Measurements from ENCODE around the gene COG7.
"Not testable (repeated sequence)": the region's sequence is repeated elsewhere in the genome, so short reads cannot be mapped to it uniquely, and the experiment has no call there.

Gene COG7

DNA sequence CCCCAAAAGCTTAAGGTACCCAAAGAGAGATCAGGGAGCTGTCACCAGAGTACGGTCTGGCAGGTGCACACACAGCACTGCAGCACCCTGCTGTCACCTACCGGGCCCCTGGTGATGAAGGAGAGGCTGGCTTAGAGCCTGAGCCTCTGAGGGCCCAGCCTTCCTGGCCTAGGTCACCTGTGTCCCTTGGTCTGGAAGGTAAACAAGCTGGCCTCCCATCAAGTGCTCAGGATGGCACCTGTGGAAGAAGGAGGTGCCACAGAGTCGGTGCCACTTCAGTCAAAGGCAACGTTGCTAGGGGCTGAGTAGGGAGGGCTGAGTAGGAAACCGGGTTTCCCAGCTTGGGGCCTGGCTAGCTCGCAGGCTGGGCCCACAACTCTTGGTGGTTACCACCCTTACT, 70.7 kb downstream of the COG7 start:
- no peak for DNase-seq

DNA sequence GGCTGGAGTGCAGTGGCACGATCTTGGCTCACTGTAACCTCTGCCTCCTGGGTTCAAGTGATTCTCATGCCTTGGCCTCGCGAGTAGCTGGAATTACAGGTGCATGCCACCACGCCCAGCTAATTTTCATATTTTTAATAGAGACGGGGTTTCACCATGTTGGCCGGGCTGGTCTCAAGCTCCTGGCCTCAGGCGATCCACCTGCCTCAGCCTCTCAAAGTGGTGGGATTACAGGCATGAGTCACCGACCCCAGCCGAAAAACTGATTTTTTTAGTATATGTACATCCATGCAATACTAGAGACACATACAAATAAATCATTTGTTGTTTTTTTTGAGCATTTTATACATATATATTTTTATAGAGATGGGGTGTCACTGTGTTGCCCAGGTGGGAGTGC, 71.3 kb downstream of the COG7 start:
- not testable (repeated sequence) for DNase-seq

DNA sequence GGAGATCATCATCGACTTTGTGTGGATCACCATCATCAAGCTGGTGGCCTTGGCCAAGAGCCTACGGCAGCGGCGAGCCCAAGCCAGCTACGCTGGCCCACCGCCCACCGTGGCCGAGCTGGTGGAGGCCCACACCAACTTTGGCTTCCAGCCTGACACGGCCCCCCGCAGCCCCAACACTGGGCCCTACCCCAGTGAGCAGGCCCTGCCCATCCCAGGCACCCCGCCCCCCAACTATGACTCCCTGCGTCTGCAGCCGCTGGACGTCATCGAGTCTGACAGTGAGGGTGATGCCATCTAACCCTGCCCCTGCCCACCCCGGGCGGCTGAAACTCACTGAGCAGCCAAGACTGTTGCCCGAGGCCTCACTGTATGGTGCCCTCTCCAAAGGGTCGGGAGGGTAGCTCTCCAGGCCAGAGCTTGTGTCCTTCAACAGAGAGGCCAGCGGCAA, 72.5 kb downstream of the COG7 start:
- DNase-seq = no peak

DNA sequence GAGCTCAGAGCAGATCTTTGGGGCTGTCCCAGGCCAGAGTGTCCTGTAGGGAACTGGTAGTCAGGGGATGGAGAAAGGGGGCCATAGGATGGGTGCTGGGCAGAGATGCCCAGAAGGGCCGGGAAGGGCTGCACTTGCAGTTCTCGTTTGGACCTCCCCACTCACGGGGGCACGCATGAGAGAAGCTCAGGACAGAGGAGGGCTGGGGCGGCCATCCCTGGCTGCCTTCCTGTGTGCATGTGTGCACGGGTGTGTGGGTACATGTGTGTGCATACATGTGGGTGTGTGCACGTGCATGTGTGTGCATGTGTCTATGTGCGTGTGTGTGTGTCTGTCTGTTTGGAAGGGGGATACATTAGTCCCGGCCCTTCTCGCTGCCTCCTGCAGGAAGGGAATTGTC, 73.3 kb downstream of the COG7 start:
- no peak for DNase-seq

- DNase-seq = no peak
Observed at GRCh38 chr16:23378921-23379320, 74.1 kb downstream of the COG7 start.

- DNase-seq = no peak
Observed at GRCh38 chr16:23378256-23378655, 74.7 kb downstream of the COG7 start.

- DNase-seq = no peak
Observed at GRCh38 chr16:23377071-23377931, 75.7 kb downstream of the COG7 start.

DNA sequence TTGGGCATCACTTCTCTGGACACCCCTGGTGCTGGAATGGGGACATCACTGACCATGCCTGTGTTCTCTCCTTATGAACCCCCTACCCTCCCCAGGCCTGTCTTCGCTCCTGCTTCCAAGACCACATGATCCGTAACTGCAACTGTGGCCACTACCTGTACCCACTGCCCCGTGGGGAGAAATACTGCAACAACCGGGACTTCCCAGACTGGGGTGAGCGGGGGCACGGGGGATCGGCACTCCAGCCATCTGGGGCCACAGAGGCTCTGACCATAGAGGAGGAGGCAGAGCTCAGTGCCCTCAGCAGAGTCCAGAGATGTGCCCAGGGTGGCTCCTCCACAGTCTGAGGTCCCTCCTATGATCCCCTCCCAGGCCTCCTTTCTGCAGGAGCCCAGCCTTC, 77.3 kb downstream of the COG7 start:
- DNase-seq = no peak

GRCh38 chr16:23374721-23375510, 78.1 kb downstream of the COG7 start:
- DNase-seq = no peak

DNA sequence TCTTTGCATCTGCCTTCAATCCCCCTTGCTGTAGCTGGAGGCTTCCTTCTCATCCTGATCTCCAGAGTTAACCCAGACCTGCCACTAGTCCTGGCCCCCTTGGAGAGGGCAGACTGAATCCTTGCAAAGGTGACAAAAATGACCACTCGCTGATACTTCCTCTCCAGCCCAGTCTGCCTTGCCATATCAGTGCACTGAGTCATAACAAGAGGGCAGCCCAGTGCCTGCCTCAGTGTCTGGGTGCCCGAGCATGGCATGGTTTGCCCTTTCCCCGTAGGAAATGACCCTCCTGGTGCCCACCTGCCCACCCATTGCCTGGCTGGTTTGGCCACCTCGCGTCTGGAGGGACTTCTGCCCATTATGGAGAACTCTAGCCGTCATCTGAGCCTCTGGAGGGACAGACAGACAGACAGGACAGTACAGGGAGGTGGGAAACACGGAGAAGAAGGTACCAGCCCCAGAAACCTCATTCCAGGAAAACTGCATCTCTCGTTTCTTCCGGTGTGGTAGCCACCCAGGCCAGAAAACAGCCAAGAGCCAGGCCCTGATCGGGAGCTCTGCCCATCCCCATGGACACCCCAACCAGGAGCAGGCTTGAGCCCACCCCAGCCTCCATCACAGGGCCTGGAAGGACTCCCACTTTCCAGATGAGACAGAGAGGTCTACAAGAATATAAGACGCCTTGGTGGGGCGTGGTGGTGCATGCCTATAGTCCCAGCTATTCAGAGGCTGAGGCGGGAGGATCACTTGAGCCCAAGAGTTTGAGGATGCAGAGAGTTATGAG, 79.4 kb downstream of the COG7 start:
- DNase-seq = no peak

DNA sequence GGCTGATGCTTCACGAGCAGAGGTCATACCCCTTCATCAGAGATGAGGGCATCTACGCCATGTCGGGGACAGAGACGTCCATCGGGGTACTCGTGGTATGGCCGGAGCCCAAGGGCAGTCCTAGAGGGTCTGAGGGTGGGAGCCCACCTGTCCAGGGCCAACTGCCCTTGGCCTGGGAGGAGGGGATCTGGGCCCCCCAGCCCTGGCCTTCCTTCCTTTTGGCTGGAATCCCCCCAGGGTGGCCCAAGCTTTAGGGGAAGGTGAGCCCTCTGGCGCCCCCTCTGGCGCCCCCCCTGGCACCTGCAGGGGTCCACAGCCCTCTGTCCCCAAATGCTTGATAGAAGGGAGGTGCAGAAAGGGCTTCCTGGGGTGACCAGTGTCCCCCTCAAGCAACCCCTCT, 81.6 kb downstream of the COG7 start:
- DNase-seq = no peak

GRCh38 chr16:23369416-23369815, 83.6 kb downstream of the COG7 start:
- no peak for DNase-seq

DNA sequence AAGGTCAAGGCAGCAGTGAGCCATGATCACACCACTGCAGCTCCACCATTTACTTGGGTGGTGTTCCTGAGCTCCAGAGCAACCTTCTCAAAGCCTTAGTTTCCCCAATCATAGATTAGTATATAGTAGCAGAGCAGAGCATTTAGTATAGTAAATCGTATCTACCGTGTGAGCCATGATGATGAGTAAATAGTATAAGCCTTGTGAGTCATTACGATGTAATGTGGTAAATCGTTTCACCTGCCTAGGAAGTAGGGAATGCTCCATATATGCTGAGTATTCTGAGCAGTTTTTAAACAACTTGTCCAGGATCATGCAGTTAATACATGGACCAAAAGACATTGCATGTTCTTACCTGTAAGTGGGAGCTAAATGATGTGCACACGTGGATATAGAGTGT, 84.5 kb downstream of the COG7 start:
- no peak for DNase-seq

GRCh38 chr16:23367988-23368387, 85.0 kb downstream of the COG7 start:
- DNase-seq = no peak

DNA sequence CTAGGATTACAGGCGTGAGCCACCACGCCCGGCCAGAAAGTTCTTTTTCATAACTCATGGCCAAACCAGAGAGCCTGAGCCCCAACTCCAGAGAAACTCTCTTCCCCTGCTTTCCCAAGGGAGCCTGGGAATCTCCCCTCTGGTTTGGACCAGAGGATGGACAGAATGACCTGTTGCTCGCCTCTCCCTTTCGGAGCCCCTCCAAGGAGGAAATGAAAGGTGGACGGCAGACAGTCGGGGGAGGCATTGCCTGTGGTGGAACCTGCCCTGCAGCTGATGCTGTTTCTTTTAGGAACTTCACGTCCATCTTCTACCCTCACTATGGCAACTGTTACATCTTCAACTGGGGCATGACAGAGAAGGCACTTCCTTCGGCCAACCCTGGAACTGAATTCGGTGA, 85.4 kb downstream of the COG7 start:
- DNase-seq = no peak

GRCh38 chr16:23366341-23366740, 86.6 kb downstream of the COG7 start:
- DNase-seq = not testable (repeated sequence)

- DNase-seq = no peak
Observed at GRCh38 chr16:23365602-23366240, 87.3 kb downstream of the COG7 start.

GRCh38 chr16:23362460-23363317, 90.3 kb downstream of the COG7 start:
- DNase-seq = no peak

DNA sequence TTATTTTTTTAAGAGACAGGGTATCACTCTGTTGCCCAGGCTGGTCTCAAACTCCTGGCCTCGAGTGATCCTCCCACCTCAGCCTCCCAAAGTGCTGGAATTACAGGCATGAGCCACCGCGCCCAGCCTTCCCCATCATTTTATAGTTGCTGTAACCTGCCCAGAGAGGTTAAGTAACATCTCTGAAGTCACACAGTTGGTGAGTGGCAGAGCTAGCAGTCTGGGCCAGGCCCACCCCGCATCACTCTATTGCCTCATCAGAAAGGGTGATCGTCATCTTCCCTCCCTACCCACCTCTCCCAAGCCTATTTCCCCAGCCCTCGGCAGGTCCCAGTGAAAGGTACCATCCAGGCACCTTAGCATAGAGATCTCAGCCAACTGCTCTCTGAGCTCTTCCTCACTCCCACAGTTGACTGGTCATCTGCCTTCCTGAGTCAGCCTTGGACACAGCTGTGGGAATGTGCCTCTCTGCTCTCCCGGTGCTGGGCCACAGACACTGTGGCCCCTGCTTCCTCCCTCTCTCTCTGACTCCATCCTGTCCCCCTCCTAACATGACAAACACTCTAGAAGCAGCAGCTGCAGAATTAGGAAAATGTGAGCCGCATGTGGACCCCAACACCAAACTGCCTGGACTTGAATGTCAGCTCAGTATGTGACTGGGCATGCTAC, 93.8 kb downstream of the COG7 start:
- no peak for DNase-seq

- DNase-seq = no peak
Observed at GRCh38 chr16:23357761-23358290, 95.2 kb downstream of the COG7 start.

- DNase-seq = no peak
Observed at GRCh38 chr16:23356941-23357340, 96.0 kb downstream of the COG7 start.
